Panc1 (cell line): ENCODE results near the gene ITGAV. TPM values are rescaled to one million over a fixed set of nuclear protein-coding genes. Genes with fewer than 3 reads are reported as not detected.

Source experiments
- ATAC-seq: fragments of 200-7000 bp; cut with Tn5 transposase; 2 replicates; pipeline ENCODE4 v1.9.1; 2020; ENCODE audit warnings: mild to moderate bottlenecking, moderate library complexity
- BruUV-seq: library from RNA; stranded (reverse); fragments of 400-500 nt; replicated peaks from 2 replicates; lab custom pipeline; 2021; lab: Mats Ljungman, UMichigan
- CTCF ChIA-PET: fragments of 300-600 bp; sonication (Branson Sonifier 250); formaldehyde crosslinking; loops from one replicate; lab custom pipeline; 2022; ENCODE audit warnings: antibody characterized with exemption; lab: Charles Lee
- POLR2A ChIA-PET: fragments of 300-600 bp; sonication (Branson Sonifier 250); formaldehyde crosslinking; loops from one replicate; lab custom pipeline; 2022; ENCODE audit warnings: antibody characterized with exemption; lab: Charles Lee
- DNase-seq: peaks from one replicate; pipeline ENCODE4 v3.0.0-alpha.2; 2010; ENCODE audit warnings: low read depth, low spot score
- H3K27ac ChIP-seq: 2 replicates; pipeline ENCODE4 v1.5.1; 2011; ENCODE audit warnings: mild to moderate bottlenecking, low read length, inconsistent platforms
- H3K27me3 ChIP-seq: fragments of 200-500 bp; sonication (Bioruptor generic); 2 replicates; pipeline ENCODE4 v1.6.0; 2014; ENCODE audit warnings: low read length, inconsistent platforms; ENCODE audit not compliant: control insufficient read depth, insufficient read depth
- H3K36me3 ChIP-seq: fragments of 200-500 bp; sonication (Bioruptor generic); 2 replicates; pipeline ENCODE4 v1.5.1; 2014; ENCODE audit warnings: inconsistent platforms, mild to moderate bottlenecking, low read length, moderate library complexity; ENCODE audit not compliant: control insufficient read depth, insufficient read depth
- H3K4me1 ChIP-seq: 2 replicates; pipeline ENCODE4 v1.5.1; 2011; ENCODE audit warnings: inconsistent platforms, mild to moderate bottlenecking, low read length, moderate library complexity; ENCODE audit not compliant: control insufficient read depth, insufficient read depth
- H3K4me3 ChIP-seq, 2 experiments: 2 replicates each; pipeline ENCODE4 v1.5.1; 2011 to 2012; ENCODE audit warnings: low read depth in 2 of 2, low read length in 2 of 2, mild to moderate bottlenecking in 2 of 2, inconsistent platforms in 1 of 2, moderate library complexity in 1 of 2
- H3K9me3 ChIP-seq: fragments of 200-500 bp; sonication (Bioruptor generic); 2 replicates; pipeline ENCODE4 v1.5.1; 2014; ENCODE audit warnings: low read depth, mild to moderate bottlenecking, inconsistent platforms, low read length, moderate library complexity; ENCODE audit not compliant: control insufficient read depth, insufficient read depth
- CTCF ChIP-seq: fragments of 450-650 bp; IDR thresholded peaks from 2 replicates; pipeline ENCODE4 v1.5.1; 2017; ENCODE audit warnings: mild to moderate bottlenecking
- POLR2AphosphoS5 ChIP-seq: IDR thresholded peaks from 2 replicates; pipeline ENCODE4 v1.6.1; 2012; ENCODE audit warnings: mild to moderate bottlenecking, low read depth, low read length, moderate library complexity
- SIN3A ChIP-seq: IDR thresholded peaks from 2 replicates; pipeline ENCODE4 v1.6.1; 2012; ENCODE audit warnings: low read depth, mild to moderate bottlenecking, low read length, moderate library complexity, borderline replicate concordance; ENCODE audit not compliant: insufficient read depth
- TCF7L2 ChIP-seq: IDR thresholded peaks from 2 replicates; pipeline ENCODE4 v1.6.1; 2011; ENCODE audit warnings: mild to moderate bottlenecking, low read depth, low read length, inconsistent platforms
- in situ Hi-C: cut with HindIII; loops from 2 replicates; pipeline ENCODE4 v1.10.0; 2016; ENCODE audit warnings: low sequenced_read_pairs, low pct_unique_long_range_greater_than_20kb
- intact Hi-C: fragments of 100-400 bp; cut with micrococcal nuclease; formaldehyde crosslinking; loops from one replicate; pipeline ENCODE4 v1.10.0; 2022; ENCODE audit not compliant: unreplicated experiment
- total RNA-seq: library from RNA; stranded (reverse); gene quantifications from one replicate; pipeline ENCODE4 v1.2.1, GENCODE V29; 2021; ENCODE audit not compliant: unreplicated experiment
- TF ChIP-seq, protein P1 (sequence below), 2 experiments: IDR thresholded peaks; 2 replicates each; pipeline ENCODE4 v1.6.1; 2011 to 2012; ENCODE audit warnings: low read depth in 2 of 2, control low read depth in 1 of 2, low read length in 1 of 2, mild to moderate bottlenecking in 1 of 2, moderate library complexity in 1 of 2; ENCODE audit not compliant: insufficient read depth in 1 of 2

ITGAV gene
- total RNA-seq, 1 experiment from 2014 or later: 218 TPM

- intact Hi-C loops: no loop called here
- H3K36me3 ChIP-seq: no peaks in the 10 kb centered on the region
- in situ Hi-C loops: no loop called here
- no TSS peak for BruUV-seq
- POLR2A ChIA-PET: interaction anchor here (0.6 kb wide), 1 partner anchor 21 kb away, joined by 7 read pairs; no protein-coding TSS in a partner anchor
- no peak overlapping the region for H3K4me3 ChIP-seq
- peaks cover 5% of the 10 kb centered on the region for H3K4me1 ChIP-seq
- DNase-seq: no peak
- H3K27ac ChIP-seq: peak overlapping the region; percentile 5; the same call in 1 of the 2 replicates
- H3K27me3 ChIP-seq: no peaks in the 10 kb centered on the region
- TF ChIP-seq TCF7L2 (no peak), CTCF (no peak), SIN3A (no peak), POLR2AphosphoS5 (no peak)
- TF ChIP-seq, protein P1, sequence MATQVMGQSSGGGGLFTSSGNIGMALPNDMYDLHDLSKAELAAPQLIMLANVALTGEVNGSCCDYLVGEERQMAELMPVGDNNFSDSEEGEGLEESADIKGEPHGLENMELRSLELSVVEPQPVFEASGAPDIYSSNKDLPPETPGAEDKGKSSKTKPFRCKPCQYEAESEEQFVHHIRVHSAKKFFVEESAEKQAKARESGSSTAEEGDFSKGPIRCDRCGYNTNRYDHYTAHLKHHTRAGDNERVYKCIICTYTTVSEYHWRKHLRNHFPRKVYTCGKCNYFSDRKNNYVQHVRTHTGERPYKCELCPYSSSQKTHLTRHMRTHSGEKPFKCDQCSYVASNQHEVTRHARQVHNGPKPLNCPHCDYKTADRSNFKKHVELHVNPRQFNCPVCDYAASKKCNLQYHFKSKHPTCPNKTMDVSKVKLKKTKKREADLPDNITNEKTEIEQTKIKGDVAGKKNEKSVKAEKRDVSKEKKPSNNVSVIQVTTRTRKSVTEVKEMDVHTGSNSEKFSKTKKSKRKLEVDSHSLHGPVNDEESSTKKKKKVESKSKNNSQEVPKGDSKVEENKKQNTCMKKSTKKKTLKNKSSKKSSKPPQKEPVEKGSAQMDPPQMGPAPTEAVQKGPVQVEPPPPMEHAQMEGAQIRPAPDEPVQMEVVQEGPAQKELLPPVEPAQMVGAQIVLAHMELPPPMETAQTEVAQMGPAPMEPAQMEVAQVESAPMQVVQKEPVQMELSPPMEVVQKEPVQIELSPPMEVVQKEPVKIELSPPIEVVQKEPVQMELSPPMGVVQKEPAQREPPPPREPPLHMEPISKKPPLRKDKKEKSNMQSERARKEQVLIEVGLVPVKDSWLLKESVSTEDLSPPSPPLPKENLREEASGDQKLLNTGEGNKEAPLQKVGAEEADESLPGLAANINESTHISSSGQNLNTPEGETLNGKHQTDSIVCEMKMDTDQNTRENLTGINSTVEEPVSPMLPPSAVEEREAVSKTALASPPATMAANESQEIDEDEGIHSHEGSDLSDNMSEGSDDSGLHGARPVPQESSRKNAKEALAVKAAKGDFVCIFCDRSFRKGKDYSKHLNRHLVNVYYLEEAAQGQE (IDR thresholded peaks at IDR 0.05; ENCODE audit: insufficient read depth in 1 of 2, low read depth in 2 of 2, low read length in 1 of 2): no peak
- ATAC-seq: no peak
- CTCF ChIA-PET: no interaction called here
- H3K9me3 ChIP-seq: no peaks in the 10 kb centered on the region; the same call in 1 of the 2 replicates
Observed at GRCh38 chr2:186560254-186560653, 29.6 kb upstream of the ITGAV start.

DNA sequence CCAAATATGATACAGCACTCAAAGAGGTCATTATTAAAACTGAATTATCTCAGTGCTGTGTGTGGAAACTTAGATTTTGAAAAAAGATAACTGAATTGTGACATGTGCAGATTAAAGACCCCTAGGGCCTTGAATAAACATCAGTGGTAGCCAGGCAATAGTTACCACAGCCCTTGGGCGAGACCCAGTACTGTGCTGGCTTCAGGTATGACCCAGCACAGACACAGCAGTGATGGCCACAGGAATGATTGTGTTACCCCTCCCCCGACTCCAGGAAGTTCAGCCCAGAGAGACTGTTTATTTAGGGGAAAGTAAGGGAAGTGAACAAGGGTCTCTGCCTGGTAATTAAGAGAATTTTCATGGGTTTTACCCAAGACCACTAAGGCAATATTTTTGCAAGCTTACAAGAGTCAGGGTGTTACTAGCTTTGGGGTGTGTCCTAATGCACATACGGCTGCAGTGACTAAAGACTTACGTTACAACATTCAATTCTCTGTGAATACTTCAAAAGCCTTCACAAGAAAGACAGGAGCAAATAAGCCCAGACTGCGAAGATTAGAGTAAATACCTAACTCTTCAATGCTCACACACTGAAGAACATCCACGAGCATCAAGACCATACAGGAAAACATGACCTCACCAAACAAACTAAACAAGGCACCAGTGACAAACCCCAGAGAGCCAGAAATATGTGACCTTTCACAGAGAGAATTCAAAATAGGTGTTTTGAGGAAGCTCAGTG, 28.2 kb upstream of the ITGAV start:
- Histone ChIP-seq H3K4me3 (no peak overlapping the region), H3K36me3 (no peaks in the 10 kb centered on the region), H3K27me3 (no peaks in the 10 kb centered on the region), H3K27ac (no peak overlapping the region), H3K9me3 (no peaks in the 10 kb centered on the region; the same call in 1 of the 2 replicates), H3K4me1 (no peaks in the 10 kb centered on the region)
- no TSS peak for BruUV-seq
- ChIA-PET POLR2A (interaction anchor here (0.5 kb wide), 1 partner anchor 35 kb away, joined by 14 read pairs; no protein-coding TSS in a partner anchor), CTCF (no interaction called here)
- DNase-seq (no peak), ATAC-seq (no peak)
- in situ Hi-C loops (no loop called here), intact Hi-C loops (no loop called here)
- no peak for TF ChIP-seq TCF7L2
- TF ChIP-seq POLR2AphosphoS5: no peak
- no peak for TF ChIP-seq SIN3A
- TF ChIP-seq, protein P1 (IDR thresholded peaks at IDR 0.05; ENCODE audit: insufficient read depth in 1 of 2, low read depth in 2 of 2, low read length in 1 of 2): no peak
- TF ChIP-seq CTCF: no peak
